ENCODE measurements around the gene TOR1AIP1.

The TOR1AIP1 gene

DNA sequence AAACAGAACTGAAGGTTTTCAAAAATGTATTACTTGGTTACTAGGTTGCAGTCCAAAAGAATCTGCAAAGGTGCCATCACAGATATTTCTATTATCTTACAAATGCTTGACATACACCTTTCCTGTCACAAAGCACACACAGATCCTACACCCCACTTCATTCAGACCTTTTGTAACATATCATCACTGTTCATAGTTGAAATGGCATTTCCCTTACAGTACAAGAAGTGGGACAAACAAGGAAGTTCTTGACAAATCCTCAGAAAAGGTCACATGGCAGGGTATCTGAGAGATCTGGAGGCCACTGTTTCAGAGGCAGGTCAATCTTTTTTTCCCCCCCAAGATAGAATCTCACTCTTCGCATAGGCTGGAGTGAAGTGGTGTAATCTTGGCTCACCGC is 25.8 kb upstream of the TOR1AIP1 start:
- Histone ChIP-seq H3K4me1 (ENCODE audit: control insufficient read depth in 1 of 2, insufficient read depth in 1 of 2, low read depth in 1 of 2, low read length in 1 of 2) (peaks cover 6 to 7% of the 10 kb centered on the region in 2 experiments), H3K9me3 (no peaks in the 10 kb centered on the region), H3K27ac (no peak overlapping the region), H3K4me3 (ENCODE audit: low read depth in 1 of 2, low read length in 1 of 2) (no peak overlapping the region), H3K36me3 (peaks cover 39% of the 10 kb centered on the region), H3K27me3 (no peaks in the 10 kb centered on the region)
- TF ChIP-seq CTCF (IDR thresholded peaks at IDR 0.05): no peak

- Histone ChIP-seq H3K27me3 (no peaks in the 10 kb centered on the region), H3K9me3 (no peaks in the 10 kb centered on the region), H3K4me3 (ENCODE audit: low read depth in 1 of 2, low read length in 1 of 2) (no peak overlapping the region), H3K4me1 (ENCODE audit: control insufficient read depth in 1 of 2, insufficient read depth in 1 of 2, low read depth in 1 of 2, low read length in 1 of 2) (peaks cover 6 to 7% of the 10 kb centered on the region in 2 experiments), H3K36me3 (peaks cover 38% of the 10 kb centered on the region), H3K27ac (no peak overlapping the region)
- no peak for TF ChIP-seq CTCF (IDR thresholded peaks at IDR 0.05)
Observed at GRCh38 chr1:179857009-179857408, 25.1 kb upstream of the TOR1AIP1 start.

DNA sequence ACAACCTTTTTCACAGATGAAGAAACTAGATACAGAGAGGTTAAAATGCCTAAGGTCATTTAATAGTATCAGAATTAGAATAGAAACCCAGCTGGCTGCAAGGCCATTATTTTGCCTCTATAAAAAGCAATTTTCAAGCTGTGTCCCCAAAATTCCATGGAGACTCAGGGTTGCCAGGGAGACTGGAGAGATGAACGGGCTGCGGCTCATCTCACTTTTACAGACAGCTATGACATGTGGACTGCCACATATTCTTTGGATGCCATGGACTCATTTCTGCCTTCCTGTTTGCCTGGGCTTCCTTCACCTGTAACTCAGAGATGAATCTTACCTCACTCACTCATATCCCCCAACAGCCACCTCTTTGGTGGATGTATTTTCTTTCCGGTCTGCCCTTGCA is 21.4 kb upstream of the TOR1AIP1 start:
- Histone ChIP-seq H3K27me3 (no peaks in the 10 kb centered on the region), H3K4me3 (ENCODE audit: low read depth in 1 of 2, low read length in 1 of 2) (no peak overlapping the region), H3K27ac (peak overlapping the region; percentile 37), H3K4me1 (ENCODE audit: control insufficient read depth in 1 of 2, insufficient read depth in 1 of 2, low read depth in 1 of 2, low read length in 1 of 2) (peaks cover 6 to 7% of the 10 kb centered on the region in 2 experiments), H3K9me3 (no peaks in the 10 kb centered on the region), H3K36me3 (peaks cover 47% of the 10 kb centered on the region)
- no peak for TF ChIP-seq CTCF (IDR thresholded peaks at IDR 0.05)

- Histone ChIP-seq H3K36me3 (peaks cover 56% of the 10 kb centered on the region), H3K4me3 (ENCODE audit: low read depth in 1 of 2, low read length in 1 of 2) (no peak overlapping the region), H3K9me3 (no peaks in the 10 kb centered on the region), H3K4me1 (ENCODE audit: control insufficient read depth in 1 of 2, insufficient read depth in 1 of 2, low read depth in 1 of 2, low read length in 1 of 2) (no peaks in the 10 kb centered on the region), H3K27me3 (no peaks in the 10 kb centered on the region), H3K27ac (no peak overlapping the region)
- TF ChIP-seq CTCF (IDR thresholded peaks at IDR 0.05): no peak
Observed at GRCh38 chr1:179865377-179865776, 16.7 kb upstream of the TOR1AIP1 start.

DNA sequence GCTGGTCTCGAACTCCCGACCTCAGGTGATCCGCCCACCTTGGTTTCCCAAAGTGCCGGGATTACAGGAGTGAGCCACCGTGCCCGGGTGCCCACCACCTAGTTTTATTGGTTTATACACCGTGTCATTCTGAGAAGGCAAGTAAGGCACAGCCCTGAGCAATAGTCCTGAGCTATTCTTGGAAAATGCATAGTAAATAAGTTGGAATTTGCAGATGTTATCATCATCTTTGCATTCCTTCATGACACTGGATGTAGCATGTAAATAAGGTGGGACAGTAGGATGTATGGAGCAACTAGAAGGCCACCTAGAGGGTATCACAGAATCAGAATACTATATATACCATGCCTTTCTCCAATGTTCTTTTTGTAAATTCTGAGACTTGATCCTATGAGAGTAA is 15.5 kb upstream of the TOR1AIP1 start:
- no peaks in the 10 kb centered on the region for H3K27me3 ChIP-seq
- H3K4me1 ChIP-seq (ENCODE audit: control insufficient read depth in 1 of 2, insufficient read depth in 1 of 2, low read depth in 1 of 2, low read length in 1 of 2): peaks cover 0 to 4% of the 10 kb centered on the region in 2 experiments
- no peak overlapping the region for H3K27ac ChIP-seq
- TF ChIP-seq CTCF (IDR thresholded peaks at IDR 0.05): no peak
- H3K36me3 ChIP-seq: peaks cover 54% of the 10 kb centered on the region
- no peak overlapping the region for H3K4me3 ChIP-seq (ENCODE audit: low read depth in 1 of 2, low read length in 1 of 2)
- H3K9me3 ChIP-seq: no peaks in the 10 kb centered on the region
